Activated CD8-positive, alpha-beta memory T cell treated with anti-CD3 and anti-CD28 coated beads for 24 hours (primary cell): ENCODE data around the gene LYVE1.

ENCODE experiments used
- DNase-seq: peaks from one replicate; pipeline ENCODE4 v3.0.0-alpha.2; 2020

LYVE1 gene

DNA sequence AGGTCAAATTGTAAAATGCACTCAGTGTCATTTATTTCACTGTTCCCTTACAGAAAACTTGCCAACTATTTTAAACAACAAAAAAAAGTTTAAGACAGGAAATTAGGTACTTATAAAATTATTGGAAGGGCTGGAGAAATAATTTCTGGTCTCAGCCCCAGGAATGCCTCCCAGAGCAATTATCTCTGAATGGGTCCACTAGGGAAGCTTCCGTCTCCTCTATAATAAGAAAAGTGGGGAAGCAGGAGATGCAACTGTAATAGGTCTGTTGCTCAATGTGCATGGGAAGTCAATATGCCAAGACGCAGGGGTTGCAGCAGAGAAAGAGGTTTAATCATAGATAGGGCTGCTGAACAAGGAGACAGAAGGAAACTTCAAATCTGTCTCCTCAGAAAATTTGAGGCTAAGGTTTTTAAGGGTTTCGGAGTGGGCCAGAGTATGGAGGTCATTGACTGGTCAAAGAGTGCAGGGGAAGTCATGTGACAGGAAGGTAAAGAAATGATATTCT lies 16.6 kb downstream of the LYVE1 start:
- DNase-seq, result no peak

DNA sequence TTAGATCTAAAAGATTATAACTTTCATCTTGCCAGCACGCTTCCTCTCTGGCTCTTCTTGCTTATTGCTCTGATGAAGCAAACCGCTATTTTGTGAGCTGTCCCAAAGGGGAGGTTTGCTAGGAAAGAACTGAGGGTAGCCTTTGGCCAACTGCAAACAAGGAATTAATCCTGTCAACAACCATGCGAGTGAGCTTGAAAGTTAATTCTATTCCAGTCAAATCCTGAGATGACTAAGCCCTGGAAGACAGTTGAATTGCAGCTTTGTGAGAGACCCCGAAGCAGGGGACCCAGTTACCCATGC lies 17.2 kb downstream of the LYVE1 start:
- no peak for DNase-seq

DNA sequence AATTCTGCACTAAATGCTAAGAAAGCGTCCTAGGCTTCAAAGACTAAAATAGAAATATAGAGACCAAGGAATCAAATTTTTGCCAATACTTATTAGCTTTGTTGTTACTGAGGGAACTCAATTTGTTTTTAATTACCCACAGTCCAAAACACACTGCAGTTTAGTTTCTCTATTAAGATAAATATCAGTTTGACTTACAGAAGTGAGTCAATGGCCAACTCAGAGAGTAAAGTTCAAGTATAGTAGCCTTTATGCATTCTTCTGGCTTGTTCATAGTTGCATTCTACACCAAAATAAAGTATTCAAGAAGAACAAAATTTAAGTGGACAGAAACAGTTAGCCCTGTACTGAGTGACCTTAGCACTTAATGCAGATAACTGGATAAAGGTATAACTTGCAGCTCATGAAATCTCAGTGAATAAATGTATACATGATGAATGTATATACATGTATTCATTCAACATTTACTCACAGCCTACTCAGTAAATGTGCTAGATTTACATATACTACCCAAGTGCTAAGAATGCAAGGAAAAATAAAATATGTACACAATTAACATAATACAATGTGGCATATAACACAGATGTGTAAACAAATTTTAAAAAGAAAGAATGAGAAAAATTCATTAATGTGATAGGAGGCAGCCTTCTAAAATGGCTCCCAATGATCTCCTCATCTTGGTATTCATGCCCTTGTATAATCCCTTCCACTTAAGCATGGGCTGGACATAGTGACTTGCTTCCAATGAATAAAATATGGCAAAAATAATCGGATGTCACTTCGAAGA lies 17.8 kb downstream of the LYVE1 start:
- DNase-seq, result no peak

DNA sequence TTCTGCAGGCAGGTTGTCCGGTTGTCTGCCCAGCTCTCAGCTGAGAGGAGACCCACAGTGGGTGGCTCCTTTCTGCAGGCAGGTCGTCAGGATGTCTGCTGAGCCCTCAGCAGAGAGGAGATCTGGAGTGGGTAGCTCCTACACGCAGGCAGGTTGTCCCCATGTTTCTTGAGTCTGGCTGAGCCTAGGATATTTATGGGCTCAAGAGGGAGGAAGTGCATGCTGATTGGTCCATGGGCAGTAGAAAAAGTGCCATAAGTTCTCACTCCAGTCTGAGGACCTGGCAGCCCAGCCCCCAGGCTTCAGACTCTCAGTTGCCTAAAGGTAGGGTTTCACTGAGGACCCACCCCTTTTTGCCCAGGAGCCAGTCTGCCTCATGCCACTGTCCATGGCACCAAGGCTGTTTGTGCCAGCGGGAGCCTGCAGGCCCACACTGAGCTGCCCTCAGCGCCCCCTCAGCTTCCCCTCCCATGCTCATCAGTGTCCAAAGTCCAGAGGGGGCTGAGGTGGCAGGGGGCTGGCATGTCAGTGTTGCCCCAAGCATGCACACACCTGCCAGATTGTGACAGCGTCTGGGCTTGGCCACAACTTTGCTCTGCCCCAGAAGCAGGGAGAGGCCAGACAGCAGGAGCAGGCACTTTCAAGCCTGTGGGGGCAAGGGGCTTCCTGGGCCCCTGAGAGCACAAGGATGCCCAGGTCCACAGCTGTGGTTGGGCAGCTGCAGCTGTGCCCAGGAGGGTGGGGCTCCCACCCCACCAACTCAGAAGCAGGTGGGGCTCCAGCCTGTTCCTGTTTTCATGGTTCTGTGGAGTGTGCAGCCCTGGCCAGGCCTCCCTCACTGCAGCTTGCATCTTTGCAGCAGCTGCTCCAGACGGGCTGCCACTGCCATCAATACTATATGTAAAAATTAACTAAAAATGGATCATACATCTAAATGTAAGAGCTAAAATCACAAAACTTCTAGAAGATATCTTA lies 23.7 kb downstream of the LYVE1 start:
- no peak for DNase-seq

DNA sequence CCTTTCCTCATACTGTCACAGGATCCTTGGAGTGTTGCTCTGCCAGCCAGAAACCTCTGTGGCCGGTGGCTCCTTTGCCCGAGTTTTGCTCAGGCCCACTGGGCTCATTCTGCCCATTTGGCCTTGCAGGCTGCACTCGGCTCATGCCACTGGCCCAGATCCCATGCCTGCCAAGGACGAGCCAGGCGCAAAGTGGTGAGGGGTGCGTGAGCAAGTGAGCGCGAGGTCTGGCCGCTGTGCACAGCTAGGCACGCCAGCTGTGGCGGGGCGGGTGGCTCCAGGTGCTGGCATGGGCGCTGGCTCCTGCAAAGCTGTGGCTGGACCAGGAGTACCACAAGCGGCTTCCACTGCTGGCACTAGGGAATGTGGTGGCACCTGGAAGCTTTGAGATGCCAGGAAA lies 24.7 kb downstream of the LYVE1 start:
- DNase-seq, result no peak

DNA sequence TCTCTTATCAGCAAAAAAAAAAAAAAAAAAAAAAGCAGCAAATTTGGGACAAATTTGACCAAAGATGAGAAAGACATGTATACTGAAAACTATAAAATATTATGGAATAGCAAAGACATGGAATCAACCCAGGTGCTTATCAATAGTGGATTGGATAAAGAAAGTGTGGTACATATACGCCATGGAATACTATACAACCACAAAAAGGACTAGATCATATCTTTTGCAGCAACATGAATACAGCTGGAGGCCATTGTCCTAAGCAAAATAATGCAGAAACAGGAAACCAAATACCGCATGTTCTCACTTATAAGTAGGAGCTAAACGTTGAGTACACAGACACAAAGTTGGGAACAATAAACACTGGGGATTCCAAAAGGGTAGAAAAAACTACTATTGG lies 25.7 kb downstream of the LYVE1 start:
- DNase-seq, result no peak

DNA sequence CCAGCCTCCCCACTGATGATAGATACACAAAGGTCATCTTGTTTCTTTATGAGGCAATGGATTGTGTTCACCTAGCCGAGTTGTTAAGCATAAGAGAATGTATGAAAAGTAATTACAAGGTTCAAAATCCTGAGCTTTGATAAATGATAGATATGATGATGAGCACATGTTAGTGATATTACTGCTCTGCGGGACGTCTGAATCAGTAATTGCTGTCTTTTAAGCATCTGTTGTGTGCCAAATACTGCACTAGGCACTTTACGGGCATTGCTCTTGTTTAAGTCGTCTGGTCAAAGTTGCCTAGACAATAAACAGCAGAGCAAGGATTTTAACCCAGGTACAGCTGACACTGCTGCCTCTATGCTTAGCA lies 26.9 kb downstream of the LYVE1 start:
- no peak for DNase-seq

DNA sequence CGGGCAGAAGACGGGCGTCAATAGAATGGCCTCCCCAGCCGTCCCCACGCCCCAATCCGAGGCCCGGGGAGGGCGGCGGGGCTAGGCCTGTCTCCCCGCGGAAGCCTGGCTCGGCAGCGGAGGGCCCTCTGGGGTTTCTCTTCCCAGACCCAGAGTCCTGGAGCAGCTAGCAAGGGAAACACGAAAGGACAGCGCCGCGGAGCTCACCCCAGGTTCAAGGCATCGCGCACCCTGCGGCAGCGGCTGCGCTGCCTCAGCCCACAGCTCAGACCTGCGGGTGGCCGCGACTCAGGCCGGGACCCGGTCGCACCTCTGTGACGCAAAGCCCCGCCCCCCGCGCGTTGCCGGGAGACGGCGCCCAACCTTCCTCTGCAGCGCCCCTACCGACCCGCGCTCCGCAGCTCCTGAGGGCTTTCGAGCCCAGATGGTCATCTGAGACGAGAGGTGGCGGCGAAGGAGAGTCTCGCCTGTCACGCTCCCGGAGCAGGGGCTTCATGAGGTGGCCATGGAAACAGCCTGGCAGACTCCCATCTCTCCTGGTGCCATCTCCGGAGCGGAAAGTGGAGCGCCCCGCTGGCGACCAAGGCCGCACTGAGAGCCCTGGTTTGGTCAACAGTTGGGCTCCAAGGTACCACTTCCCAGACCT lies 27.4 kb downstream of the LYVE1 start, which contains the start of gene RNF141:
Gene RNF141 (minus strand): TSS at position 273 of the 646 bp plus-strand sequence. CDS start 7,029 bp downstream, outside the sequence.
- DNase-seq, result peak; percentile 99

DNA sequence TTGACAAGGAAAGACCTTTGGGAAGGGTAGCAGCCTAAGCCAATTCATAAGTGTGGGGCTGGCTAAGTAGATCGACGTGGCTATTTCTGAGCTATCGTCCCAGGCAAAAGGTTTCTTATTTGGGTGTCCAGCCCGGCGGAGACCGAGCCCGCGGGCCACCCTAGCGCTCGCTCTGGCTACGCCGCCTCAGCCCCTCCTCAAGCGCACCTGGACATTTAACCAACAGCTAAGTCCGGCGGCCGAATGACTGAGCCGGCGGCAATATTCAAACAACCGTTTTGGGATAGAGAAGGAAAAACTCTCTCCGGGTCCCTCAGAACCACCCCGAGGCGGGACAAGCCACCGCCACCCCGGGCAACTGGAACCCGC lies 27.9 kb downstream of the LYVE1 start:
- no peak for DNase-seq

DNA sequence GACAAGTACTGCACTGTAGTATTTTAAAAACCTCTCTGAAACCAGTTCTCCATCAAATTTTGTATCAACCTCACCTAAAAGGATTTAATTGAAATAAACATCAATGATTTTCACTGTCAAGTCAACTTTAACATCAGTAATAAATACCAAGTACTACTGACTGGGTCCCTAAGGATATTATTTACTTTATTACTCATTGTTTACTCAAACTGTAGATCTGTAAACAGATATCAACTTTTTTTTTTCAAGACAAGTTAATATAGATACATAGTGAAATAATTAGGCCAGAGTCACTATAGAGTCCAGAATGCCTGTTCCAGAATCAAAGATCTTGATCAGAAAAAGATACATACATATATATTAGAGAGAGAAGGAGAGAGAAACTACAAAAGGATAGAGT lies 29.1 kb downstream of the LYVE1 start:
- no peak for DNase-seq

DNA sequence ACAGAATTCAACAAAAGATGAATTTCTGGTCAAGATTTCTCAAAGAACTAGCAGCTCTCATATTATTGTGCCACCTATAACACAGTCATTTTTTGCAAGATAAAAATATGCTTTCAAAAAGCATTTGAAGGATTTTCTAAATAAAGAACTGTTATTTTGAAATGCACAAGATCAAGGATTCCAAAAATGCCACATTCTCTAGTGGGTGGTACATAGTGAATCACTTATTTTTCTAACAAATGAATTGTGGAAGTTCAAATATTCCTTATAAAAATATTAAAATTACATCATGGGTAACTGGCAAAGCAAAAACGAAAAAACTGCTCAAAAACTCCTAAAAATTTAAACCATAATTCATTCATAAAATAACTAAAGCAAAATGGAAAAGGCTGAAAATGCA lies 29.5 kb downstream of the LYVE1 start:
- no peak for DNase-seq

DNA sequence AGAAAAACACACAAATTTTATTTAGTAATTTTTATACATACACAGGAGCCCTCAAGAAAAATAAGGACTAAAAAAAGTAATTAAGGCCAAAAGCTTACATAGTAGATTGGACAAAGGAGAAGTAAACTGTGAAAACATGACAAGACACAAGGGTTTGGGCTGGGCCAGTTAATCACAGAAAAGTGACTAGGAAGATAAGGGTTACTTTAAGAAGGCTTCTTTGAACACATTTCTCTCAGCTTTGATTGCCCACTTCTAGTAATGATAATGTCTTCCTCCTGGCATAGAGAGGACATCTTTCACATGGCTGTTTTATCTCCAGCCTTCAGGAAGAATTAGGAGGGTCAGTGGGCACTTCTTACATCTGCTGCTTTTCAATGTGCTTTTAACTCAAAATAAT lies 30.9 kb downstream of the LYVE1 start:
- DNase-seq, result no peak

DNA sequence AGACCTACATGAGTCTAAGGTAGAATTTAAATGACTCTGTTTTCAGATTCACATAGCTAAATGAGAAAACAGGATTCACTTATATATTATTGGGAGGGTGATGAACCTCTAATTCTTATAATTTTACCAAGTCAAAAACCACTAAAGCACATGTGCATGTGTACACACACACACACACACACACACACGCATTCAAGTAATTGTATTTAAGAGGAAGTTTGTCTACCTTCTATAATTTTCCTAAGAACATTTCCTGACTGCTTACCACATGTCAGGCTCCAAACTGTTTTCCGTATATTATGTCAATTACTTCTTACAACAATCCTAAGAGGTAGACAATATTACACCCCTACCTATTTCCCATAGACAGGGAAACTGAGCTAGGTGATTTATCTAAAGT lies 34.1 kb downstream of the LYVE1 start:
- DNase-seq, result no peak

DNA sequence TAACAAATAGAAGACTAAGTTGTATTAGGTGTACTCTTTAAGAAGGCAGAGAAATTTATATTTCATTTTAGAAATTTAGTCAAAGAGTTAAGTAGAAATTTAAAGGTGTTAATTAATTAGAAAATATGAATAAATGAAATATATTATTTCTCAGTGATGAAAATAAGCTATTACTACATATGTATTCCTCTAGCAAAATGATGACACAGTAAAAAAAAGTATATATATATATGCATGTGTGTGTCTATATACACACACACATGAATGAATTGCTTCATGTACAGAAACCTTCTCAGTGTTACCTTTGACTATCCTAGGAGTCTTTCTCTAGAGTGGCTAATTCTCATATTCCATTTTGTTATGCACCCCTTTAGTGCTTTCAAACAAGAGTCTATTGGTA lies 35.1 kb downstream of the LYVE1 start:
- DNase-seq, result no peak

DNA sequence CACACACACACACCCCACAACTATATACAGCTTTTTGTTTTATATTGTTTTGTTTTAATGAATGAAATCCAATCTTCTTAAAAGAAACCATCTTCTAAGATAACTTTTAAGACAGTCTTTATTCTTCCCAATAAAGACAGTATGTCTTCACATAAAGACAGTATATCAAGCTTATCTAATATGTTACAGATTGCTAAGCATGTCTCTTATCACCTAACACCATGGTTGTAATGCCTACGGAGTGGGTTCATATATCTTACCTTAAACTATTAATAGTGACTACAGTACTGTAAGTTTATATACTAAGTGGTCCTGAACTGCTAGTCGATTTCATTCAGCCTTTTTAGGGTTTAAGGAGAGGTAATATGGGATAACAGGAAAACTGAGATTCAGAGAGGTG lies 35.9 kb downstream of the LYVE1 start:
- no peak for DNase-seq

DNA sequence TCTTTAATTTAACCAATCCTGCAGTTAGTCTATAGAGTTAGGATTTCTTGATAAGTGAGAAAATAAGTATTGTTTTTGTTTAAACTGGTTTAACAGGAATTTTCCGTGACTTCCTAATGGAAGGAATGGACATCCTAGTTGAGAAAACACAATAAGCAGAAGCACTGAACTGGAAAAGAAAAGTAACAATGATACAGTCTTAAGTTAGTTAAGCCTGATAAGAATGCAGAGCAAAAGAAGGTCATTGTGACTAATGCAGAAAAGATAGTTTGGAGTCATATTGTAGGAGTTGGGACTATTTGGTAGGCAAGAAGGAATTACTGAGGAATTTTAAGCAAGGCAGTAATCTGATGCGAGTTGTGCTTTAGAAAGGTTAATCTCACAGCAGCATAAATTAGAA lies 39.2 kb downstream of the LYVE1 start:
- DNase-seq, result no peak

DNA sequence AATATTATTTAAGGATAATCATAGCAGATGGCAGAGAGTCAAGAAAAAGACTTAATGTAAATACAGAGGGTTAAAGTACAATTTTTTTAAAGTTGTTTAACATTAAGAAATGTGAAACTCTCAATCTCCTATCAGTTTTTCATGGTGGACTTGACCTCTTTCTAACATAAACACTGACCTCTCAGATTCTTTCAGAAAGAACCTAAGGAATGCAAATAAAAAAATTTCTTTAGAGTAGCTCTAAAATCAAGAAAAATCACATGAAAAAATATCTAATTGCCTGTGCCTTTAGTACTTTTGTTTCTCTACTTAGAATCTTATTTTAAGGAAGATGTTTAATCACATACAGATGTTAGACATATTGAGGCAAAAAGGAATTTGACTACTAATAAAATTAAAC lies 40.3 kb downstream of the LYVE1 start:
- no peak for DNase-seq

DNA sequence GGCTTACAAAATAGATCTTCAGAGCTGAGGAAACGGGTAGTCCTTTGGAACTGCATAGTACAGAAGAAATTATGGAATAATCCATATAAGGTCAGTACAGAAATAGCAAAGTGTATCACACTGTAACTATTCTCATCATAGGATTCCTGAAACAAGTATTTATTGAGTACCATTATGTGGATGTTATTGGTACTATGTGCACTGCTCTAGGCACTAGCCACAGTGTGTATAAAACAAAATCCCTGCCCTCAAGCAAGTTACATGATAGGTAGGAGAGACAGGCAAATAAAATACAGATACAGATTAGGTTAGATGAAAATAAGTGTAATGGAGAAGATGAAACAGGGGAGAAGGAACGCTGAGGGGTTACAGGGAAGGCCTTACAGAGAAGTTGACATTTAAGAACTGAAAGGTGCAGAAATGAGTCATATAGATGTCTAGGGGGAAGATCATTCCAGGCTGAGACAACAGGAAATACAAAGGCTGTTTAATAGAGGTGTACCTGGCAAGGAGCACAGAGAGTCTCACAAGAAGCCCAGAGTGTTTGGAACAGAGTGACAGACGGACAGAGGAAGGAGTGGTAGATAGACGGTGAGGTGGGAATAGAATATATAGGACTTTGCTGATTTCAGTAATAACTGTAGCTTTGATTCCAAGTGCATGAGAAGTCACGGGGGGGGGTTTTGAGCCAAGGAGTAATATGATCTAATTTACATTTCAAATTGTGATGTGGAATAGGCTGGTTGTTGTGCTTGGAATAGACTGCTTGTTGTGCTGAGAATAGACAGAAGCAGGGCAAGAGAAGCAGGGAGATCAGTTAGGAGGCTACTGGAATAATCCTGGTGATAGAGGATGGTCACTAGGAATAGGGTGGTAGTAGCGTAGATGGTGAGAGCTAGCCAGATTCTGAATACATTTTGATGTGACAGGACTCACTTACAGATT lies 41.2 kb downstream of the LYVE1 start:
- no peak for DNase-seq

DNA sequence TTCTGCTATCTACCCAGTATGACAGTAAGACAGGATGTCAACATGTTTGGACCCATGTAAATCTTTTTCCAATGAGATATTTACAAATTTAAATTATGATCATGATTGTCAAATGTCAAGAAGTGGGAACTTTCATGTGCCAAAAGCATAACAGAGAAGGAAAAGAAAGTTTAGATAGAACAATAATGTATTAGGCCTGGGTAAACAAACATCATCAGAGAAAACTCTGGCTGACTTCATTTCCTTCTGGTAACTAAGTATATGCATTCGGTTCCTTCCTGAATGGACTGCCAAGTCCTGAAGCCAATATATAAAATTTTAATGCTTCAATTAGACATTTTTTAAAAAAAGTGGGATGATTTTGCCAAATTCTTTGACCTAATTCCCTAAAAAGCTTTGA lies 44.0 kb downstream of the LYVE1 start:
- no peak for DNase-seq

DNA sequence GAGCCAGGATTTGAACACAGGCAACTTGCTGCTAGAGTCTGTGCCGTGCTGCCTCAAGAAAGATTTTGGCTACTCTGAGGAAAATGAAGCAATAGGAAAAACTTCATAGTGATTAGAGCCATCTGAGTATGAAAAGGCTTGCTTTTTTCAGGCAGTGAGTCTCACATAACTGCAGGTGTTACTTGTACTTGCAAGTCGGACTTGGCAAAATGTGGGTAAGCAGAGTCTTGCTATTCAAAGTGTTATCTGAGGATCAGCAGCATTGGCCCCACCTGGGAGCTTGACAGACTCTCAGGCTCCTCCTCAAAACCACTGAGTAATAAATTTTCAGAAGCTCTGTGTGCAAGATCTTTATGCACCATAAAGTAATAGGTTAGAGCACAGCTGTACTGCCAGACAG lies 45.5 kb downstream of the LYVE1 start:
- DNase-seq, result no peak

DNA sequence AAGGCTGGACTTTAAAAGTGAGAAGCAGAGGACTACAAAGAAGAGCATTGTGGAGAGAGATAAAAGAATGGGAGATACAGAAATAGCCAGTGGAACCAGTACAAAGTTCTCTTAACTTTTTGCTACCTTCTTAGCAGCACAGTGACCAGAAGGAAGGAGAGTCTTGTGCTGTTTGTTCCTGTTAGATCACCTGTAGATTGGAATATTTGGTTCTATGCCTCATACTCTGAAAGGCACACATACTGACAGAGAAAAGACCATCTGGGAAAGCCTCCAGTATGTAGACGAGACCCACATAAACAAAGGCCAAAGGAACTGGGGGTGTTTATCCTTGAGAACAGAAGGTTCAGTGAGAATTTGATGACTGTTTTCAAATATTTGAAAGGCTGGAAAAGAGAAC lies 46.2 kb downstream of the LYVE1 start:
- DNase-seq, result no peak

DNA sequence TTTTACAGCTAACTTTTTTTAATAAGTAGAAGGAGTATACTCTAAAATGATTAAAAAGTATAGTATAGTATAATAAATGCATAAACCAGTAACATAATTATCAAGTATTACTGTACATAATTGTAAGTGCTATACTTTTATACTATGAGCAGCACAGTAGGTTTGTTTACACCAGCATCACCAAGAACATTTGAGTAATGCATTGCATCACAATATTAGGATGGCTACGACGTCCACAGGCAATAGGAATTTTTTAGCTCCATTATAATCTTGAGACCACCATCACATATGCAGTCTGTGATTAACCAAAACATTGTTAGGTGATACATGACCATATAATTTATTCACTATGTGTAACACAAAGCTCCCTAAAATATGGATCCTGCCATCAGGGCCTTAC lies 47.9 kb downstream of the LYVE1 start:
- no peak for DNase-seq

DNA sequence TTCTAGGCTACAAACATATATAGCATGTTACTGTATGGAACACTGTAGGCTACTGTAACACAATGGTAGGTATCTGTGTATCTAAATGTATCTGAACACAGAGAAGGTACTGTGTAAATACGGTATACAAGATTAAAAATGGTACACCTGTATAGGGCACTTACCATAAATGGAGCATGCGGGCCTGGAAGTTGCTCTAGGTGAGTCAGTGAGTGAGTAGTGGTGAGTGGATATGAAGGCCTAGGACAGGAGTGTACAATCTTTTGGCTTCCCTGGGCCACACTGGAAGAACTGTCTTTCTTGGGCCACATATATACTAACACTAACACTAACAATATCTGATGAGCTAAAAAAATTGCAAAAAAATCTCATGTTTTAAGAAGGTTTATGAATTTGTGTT lies 48.8 kb downstream of the LYVE1 start:
- no peak for DNase-seq
